Activated CD4-positive, alpha-beta T cell treated with anti-CD3 and anti-CD28 coated beads, Interleukin-2, amount 50 U/mL, for 4 hours (primary cell): Measurements from ENCODE around the gene MERTK.
"Not testable (repeated sequence)": the region's sequence is repeated elsewhere in the genome, so short reads cannot be mapped to it uniquely, and the experiment has no call there.

ENCODE experiments used
- DNase-seq, 2 experiments: peaks; one replicate each; pipeline ENCODE4 v3.0.0-alpha.2; 2020

Gene MERTK

DNA sequence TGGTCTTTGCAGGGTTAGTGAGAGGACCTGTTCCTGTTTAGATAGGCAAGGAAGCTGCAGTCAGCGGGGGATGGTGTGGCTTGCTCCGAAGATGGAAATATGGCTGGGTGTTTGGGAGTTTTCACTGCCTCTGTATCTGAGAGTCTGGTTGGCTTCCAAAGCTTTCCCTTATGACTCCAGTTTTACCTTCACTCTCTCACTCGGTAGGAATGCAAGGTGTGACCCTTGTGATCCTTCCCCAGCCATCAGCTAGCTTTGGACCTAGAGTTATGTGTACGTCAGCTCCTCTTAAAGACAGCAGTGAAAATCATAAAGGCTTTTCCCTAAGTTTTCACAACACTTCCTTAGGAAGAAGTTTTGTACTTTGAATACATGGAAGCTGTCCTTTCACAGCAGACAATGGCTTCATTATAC lies 121.2 kb downstream of the MERTK start:
- DNase-seq = no peak

DNA sequence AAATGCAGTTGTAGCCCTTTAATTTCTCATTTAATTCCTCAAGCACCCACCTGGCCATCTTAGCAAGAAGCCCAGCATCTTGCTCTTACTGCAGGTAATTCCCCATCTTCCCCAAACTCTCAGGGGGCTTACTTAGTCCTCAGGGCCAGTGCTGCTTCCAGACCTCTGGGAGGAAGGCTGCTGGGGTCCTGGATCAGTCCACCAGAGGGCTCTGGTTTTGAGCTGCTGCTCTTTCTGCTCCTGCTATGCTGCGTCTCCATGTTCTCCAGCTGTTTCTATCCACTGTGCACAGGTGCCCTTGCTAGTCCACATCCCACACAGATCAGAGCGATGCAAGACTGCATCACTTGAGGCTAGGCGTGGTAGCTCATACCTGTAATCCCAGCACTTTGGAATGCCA lies 122.2 kb downstream of the MERTK start:
- no peak for DNase-seq

- DNase-seq = no peak
These were observed 122.9 kb downstream of the MERTK start for GRCh38 chr2:112021290-112021689.

GRCh38 chr2:112021781-112022231 lies 123.4 kb downstream of the MERTK start:
- DNase-seq = no peak

DNA sequence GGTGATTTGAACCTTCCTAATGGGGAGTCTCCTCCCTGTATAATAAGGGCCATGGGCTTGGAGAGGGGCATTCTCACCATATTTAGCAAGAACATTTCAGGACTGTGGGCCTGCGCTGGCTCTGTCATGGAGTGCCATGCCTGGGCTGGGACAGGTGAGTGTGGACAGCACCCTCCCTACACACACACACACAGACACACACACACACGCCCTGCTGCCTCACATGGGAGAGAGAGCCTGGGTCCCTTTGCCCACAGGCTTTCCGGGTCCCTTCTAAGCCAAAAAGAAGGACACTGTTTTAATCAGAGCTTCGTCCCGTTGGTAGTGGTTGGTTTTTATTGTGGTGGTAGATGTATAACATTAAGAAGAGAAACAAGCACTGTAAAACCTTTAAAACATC lies 125.3 kb downstream of the MERTK start:
- no peak for DNase-seq

- DNase-seq = no peak
These were observed 125.8 kb downstream of the MERTK start for GRCh38 chr2:112024231-112024630.

DNA sequence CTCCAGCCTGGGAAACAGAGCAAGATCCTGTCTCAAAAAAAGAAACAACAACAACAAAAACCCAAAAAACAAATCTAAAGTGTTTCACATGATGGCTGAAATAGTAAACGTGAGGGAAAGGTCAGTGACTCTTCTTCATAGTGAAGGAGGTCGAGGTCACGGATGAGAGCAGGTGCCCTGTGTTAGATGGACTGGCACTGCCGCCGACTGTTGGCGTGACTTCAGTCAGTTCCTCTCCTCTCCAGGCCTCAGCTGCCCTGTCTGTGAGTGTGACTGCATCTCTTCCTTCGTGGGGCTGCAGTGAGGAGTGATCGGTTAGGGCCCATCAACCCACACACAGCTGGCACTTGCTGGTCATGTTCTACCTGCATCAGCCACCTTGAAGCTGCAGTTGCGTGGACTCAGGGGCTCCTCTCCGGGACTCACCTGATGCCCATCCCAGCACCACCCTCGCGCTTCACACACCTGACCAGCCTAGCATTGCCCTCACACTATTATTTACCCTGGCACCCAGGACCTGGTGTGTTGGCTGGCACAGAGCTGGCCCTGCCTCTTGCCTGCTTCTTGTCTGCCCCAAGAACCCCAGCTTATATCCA lies 126.6 kb downstream of the MERTK start:
- no peak for DNase-seq

DNA sequence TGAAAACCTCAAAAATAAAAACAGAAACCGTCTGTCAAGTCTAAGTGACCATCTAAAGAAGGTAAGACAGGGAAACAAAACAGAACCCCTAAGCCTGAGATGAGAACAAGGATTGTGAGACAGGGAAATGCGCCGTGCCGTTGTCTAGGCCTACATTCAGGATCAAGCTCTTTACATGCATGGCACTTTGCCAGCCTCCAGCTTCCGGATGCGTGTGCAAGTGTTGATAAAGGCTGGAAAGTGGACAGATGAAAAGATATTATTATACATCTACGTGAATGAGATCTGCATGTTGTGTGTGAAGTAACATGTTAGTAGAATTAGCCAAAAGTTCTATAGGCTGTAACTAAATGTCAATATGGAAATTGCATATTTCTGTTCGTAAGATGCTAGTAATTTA lies 128.1 kb downstream of the MERTK start:
- no peak for DNase-seq

DNA sequence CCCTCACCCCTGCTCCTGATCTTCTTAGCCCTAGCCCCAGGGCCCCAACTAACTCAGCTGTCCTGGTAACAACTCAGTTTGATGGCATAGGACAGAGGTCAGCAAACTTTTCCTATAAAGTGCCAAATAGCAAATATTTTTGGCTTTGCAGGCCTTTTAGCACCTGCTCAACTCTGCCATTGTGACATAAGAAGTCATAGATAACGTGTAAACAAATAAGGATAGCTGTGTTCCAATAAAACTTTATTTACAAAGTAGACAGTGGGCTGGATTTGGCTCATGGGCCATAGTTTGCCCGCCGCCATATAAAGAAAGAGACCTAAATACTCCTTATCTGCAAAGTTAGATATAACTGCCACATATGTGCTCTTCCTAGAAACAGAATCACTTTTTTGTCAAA lies 129.4 kb downstream of the MERTK start:
- no peak for DNase-seq

GRCh38 chr2:112029164-112029563 lies 130.8 kb downstream of the MERTK start:
- DNase-seq = no peak

GRCh38 chr2:112031473-112032223 lies 133.2 kb downstream of the MERTK start:
- no peak for DNase-seq

DNA sequence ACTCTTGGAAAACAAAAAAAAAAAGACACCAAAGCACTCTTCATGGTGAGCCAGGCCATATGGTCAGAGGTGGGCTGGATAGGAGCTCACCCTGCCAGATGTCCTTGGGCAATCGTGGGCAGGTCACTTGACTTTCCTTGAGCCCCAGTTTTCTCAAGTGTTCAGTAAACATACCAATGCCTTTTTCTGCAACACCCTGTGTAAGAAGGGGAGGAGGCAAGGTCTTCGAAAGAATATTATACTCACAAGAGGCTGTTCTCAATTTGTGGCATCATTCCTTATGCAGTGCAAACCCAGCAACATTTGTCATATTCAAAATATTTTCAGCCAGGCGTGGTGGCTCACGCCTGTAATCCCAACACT lies 133.8 kb downstream of the MERTK start:
- no peak for DNase-seq

DNA sequence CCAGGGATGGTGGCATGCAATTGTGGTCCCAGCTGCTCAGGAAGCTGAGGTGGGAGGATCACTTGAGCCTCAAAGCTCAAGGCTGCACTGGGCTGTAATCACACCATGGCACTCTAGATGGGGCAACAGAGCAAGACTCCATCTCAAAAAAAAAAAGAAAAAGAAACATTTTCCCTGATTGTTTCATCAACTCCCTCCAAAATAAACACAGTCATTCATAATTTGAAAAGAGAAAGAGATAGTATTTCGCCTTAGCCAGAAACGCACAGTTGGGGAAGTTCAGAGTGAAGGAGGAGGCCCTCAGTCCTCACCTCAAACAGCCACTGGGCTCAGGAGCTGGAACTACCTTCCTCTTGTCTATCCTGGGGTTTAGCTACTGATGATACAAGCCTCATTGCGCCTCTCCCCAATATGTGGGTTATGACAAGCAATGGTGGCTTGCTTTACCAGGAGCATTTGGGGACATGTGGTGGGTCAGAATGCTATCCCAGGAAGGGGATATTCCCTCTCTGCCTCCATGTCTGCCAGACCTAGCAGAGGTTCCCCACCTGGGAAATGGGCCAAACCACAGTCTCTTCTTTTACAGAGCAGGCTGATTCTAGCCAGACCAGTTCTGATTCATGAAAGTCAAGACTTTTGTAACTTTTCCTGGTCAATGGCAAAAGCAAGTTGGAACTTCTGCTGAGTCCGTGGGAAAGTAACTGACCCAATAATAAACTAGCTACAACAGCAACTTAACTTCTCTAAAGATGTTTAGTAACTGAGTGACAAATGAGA lies 134.5 kb downstream of the MERTK start:
- DNase-seq = no peak

- DNase-seq = no peak
These were observed 135.2 kb downstream of the MERTK start for GRCh38 chr2:112033600-112033999.

- no peak for DNase-seq
These were observed 136.5 kb downstream of the MERTK start for GRCh38 chr2:112034924-112035323.

- DNase-seq = no peak
These were observed 137.4 kb downstream of the MERTK start for GRCh38 chr2:112035786-112036185.

GRCh38 chr2:112039556-112039955 lies 141.1 kb downstream of the MERTK start:
- not testable (repeated sequence) for DNase-seq

- not testable (repeated sequence) for DNase-seq
These were observed 141.7 kb downstream of the MERTK start for GRCh38 chr2:112040066-112040465.

DNA sequence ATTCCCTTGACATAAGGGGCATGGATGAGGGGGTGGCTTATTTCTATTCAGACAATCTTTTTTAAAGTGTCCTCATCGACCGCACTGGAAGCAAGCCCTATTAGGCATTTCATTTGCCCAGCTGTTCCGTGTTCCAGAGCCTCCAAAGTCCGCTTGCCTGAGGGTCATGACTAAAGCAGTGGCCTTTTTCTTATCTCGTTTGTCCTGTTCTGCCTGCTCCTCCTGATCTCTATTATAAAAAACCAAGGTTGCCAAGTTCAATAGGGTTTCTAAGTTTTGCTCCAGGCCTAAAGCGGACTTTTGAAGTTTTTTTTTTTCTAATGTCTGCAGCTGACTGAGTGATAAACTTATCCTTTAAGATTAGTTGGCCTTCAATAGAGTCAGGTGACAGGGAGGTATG lies 143.1 kb downstream of the MERTK start:
- not testable (repeated sequence) for DNase-seq

DNA sequence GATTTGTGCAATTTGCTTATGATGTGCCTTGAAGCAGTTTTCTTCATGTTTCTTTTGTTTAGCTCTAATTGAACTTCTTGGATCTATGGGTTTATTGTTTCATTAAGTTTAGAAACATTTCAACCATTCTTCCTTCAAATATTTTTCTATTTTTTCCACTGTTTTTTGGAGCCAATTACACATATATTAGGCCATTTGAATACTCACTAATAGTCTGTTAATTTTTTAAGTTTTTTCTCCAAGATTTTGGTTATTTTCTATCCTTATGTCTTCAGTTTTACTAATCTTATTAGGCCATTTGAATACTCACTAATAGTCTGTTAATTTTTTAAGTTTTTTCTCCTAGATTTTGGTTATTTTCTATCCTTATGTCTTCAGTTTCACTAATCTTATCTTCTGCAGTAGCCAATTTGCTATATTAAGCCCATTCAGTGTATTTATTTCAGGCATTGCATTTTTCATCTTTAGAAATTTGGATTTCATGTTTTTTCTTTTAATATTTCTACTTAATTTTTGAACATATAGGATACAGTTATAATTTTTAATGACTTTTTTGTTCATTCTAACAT lies 147.1 kb downstream of the MERTK start:
- no peak for DNase-seq

- no peak for DNase-seq
These were observed 147.8 kb downstream of the MERTK start for GRCh38 chr2:112046231-112046630.

DNA sequence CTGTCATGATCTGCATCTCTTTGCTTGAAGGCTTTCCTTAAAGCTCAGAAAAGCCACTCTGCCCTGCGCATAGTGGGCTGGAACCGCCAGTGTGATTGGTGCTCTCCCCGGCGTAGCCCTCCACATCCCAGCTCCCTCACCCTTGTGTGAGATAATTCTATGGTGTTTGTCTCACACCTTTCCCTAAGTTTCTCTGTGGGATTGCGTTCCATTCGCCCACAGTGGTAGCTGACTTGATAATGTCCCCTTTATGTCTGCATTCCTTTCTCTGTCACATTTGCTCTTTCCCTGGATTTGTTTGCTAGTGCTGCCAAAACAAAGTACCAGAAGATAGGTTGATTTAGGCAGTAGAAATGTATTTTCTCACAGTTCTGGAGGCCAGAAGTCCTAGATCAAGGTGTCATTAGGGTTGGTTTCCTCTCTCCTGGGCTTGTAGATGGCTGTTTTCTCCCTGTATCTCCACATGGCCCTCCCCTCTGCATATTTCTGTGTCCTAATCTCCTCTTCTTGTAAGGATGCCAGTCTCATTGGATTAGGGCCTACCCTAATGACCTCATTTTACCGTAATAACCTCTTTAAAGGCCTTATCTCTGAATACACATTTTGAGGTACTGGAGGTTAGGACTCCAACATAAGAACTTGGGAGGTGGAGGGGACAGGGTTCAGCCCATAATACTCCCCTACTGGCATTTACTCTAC lies 149.3 kb downstream of the MERTK start:
- DNase-seq = no peak

- DNase-seq = no peak
These were observed 149.8 kb downstream of the MERTK start for GRCh38 chr2:112048236-112048592.
